ENCODE measurements around the gene BCL2L2. TPM values are rescaled to one million over a fixed set of nuclear protein-coding genes. Genes with fewer than 3 reads are reported as not detected.

Gene BCL2L2
- total and polyA plus RNA-seq, 10 of the 15 experiments (the other 5 are each of a cell fraction or from before 2014, with no cell fraction given) = 1.4 to 14.7 (median 7.1) TPM

- CTCF ChIA-PET = interaction anchor here (0.6 to 5.8 kb wide), 23 partner anchors 8 to 294 kb away, joined by 3 to 77 read pairs (median 4); partner anchors contain the start of genes CDH24, HOMEZ, JPH4 and PABPN1
- SMC1A ChIA-PET (ENCODE audit: uncharacterized antibody, unreplicated experiment) = interaction anchor here (0.7 to 7.1 kb wide), 10 partner anchors 11 to 268 kb away, joined by 3 to 48 read pairs (median 3); partner anchors contain the start of genes AP1G2, HOMEZ and PABPN1
- peak overlapping the region; percentile 83 for H3K4me2 ChIP-seq (ENCODE audit: control insufficient read depth, insufficient read depth)
- intact Hi-C loops (cut with micrococcal nuclease; ENCODE audit: unreplicated experiment) = loop anchor here (2.0 kb wide), 1 partner anchor 179 kb away; no protein-coding TSS in a partner anchor
- peaks cover 8% of the 10 kb centered on the region for H3K4me1 ChIP-seq (ENCODE audit: control insufficient read depth, insufficient read depth, low read length)
- peak overlapping the region; percentile 85 for H3K27ac ChIP-seq (ENCODE audit: control insufficient read depth, insufficient read depth)
- no peaks in the 10 kb centered on the region for H4K20me1 ChIP-seq (ENCODE audit: control insufficient read depth, insufficient read depth)
- H3K4me3 ChIP-seq = peak overlapping the region; percentile 86
- WGBS (ENCODE audit: insufficient coverage, insufficient replicate concordance, low lambda C conversion rate, missing lambda C conversion rate) = 62% methylated on average over 10 of the region's 10 CpGs
- no peak overlapping the region; the same call in 1 of the 2 replicates for H2AFZ ChIP-seq (ENCODE audit: control insufficient read depth, low read depth, low read length)
- no TSS peak for BruUV-seq (replicated peaks)
- no peaks in the 10 kb centered on the region for H3K9me3 ChIP-seq (replicated peaks; ENCODE audit: control insufficient read depth, insufficient read depth, low read length)
- H3K36me3 ChIP-seq (ENCODE audit: control insufficient read depth in 2 of 2, insufficient read depth in 2 of 2, low read length in 1 of 2) = no peaks in the 10 kb centered on the region
- ATAC-seq (no peak), FAIRE-seq (peak; percentile 18), DNase-seq (ENCODE audit: low read depth, low spot score) (no peak)
- H3K27me3 ChIP-seq (replicated peaks in 1 of 2; ENCODE audit: control insufficient read depth in 2 of 2, insufficient read depth in 2 of 2, low read length in 1 of 2) = no peaks in the 10 kb centered on the region
- RAD21 ChIA-PET (ENCODE audit: unreplicated experiment) = interaction anchor here (0.7 to 8.7 kb wide), 9 partner anchors 14 to 255 kb away, joined by 3 to 103 read pairs (median 4); partner anchors contain the start of genes HOMEZ and PABPN1
- in situ Hi-C loops (cut with MboI) = loop anchor here (10.0 to 25.0 kb wide), 2 partner anchors 812 to 1135 kb away; partner anchors contain the start of genes DCAF11 and NRL
- H3K79me2 ChIP-seq (ENCODE audit: control insufficient read depth, insufficient read depth, low read length) = peaks cover 7% of the 10 kb centered on the region
- POLR2A ChIA-PET = interaction anchor here (0.5 to 5.7 kb wide), 5 partner anchors 9 to 30 kb away, joined by 3 to 98 read pairs (median 6); partner anchors contain the start of genes HOMEZ and PABPN1
- TF ChIP-seq CREM (IDR thresholded peaks at IDR 0.05; ENCODE audit: low read depth) (no peak), SPI1 (IDR thresholded peaks at IDR 0.05; ENCODE audit: borderline replicate concordance, insufficient read depth, low read depth, low read length) (peak; percentile 40; the same call in 1 of the 2 replicates), NR2F1 (conservative IDR thresholded peaks at IDR 0.05) (no peak)
- peak overlapping the region; percentile 75 for H3K9ac ChIP-seq (ENCODE audit: control insufficient read depth, insufficient read depth, low read length)
These were observed 6.5 kb upstream of the BCL2L2 start for GRCh38 chr14:23299986-23300686.

All from GM12878 (cell line).